Neural cell (in vitro differentiated cells): ENCODE data around the gene ROR1. TPM values are rescaled to one million over a fixed set of nuclear protein-coding genes. Genes with fewer than 3 reads are reported as not detected.

Experiments used
- H2AFZ ChIP-seq: fragments of 200-600, 300-800 bp; sonication (generic), shearing (Covaris generic); 2 replicates; pipeline ENCODE4 v1.6.0; 2014; ENCODE audit warnings: low read depth, mild to moderate bottlenecking, antibody characterized with exemption, low read length, moderate library complexity
- H3F3A ChIP-seq: fragments of 200-600 bp; shearing (Covaris generic); 2 replicates; pipeline ENCODE4 v1.6.1; 2016; ENCODE audit warnings: mild to moderate bottlenecking, moderate library complexity, mixed read lengths, antibody characterized with exemption, low read length; ENCODE audit not compliant: insufficient read depth, poor library complexity, severe bottlenecking
- H3K27ac ChIP-seq: fragments of 200-600, 300-800 bp; sonication (generic), shearing (Covaris generic); 2 replicates; pipeline ENCODE4 v1.5.1; 2014; ENCODE audit warnings: mild to moderate bottlenecking, low read length, moderate library complexity
- H3K27me3 ChIP-seq: fragments of 300-800, 200-600 bp; sonication (generic), shearing (Covaris generic); 2 replicates; pipeline ENCODE4 v1.6.0; 2014; ENCODE audit warnings: mild to moderate bottlenecking, low read depth, low read length, moderate library complexity; ENCODE audit not compliant: insufficient read depth
- H3K36me3 ChIP-seq: fragments of 300-800, 200-600 bp; sonication (generic), shearing (Covaris generic); 2 replicates; pipeline ENCODE4 v1.5.1; 2014; ENCODE audit warnings: mild to moderate bottlenecking, antibody characterized with exemption, low read length, moderate library complexity; ENCODE audit not compliant: insufficient read depth
- H3K4me2 ChIP-seq: fragments of 300-800, 200-600 bp; sonication (generic), shearing (Covaris generic); 2 replicates; pipeline ENCODE4 v1.6.0; 2014; ENCODE audit warnings: mild to moderate bottlenecking, low read length
- H3K4me3 ChIP-seq: fragments of 300-800, 200-600 bp; sonication (generic), shearing (Covaris generic); 2 replicates; pipeline ENCODE4 v1.5.1; 2014; ENCODE audit warnings: mild to moderate bottlenecking, low read length, moderate library complexity
- H3K79me2 ChIP-seq: fragments of 200-600 bp; shearing (Covaris generic); replicated peaks from 2 replicates; pipeline ENCODE4 v1.6.0; 2014; ENCODE audit warnings: mild to moderate bottlenecking, low read length, moderate library complexity; ENCODE audit not compliant: insufficient read depth
- H3K9ac ChIP-seq: fragments of 300-800, 200-600 bp; sonication (generic), shearing (Covaris generic); 2 replicates; pipeline ENCODE4 v1.6.1; 2016; ENCODE audit warnings: mild to moderate bottlenecking, low read length, mixed read lengths
- H3K9me2 ChIP-seq: fragments of 200-600 bp; shearing (Covaris generic); 2 replicates; pipeline ENCODE4 v1.6.1; 2016; ENCODE audit warnings: mild to moderate bottlenecking, low read length, mixed read lengths; ENCODE audit not compliant: insufficient read depth
- H3K9me3 ChIP-seq: fragments of 200-600, 300-800 bp; sonication (generic), shearing (Covaris generic); 2 replicates; pipeline ENCODE4 v1.6.1; 2016; ENCODE audit warnings: mild to moderate bottlenecking, mixed run types, low read length, moderate library complexity, mixed read lengths
- H4K20me1 ChIP-seq: fragments of 200-600 bp; shearing (Covaris generic); 2 replicates; pipeline ENCODE4 v1.6.1; 2016; ENCODE audit warnings: mild to moderate bottlenecking, mixed run types; ENCODE audit not compliant: insufficient read depth
- EP300 ChIP-seq: fragments of 450-650 bp; conservative IDR thresholded peaks from 2 replicates; pipeline ENCODE4 v1.6.1; 2014; ENCODE audit warnings: antibody characterized with exemption, mild to moderate bottlenecking, moderate library complexity; ENCODE audit not compliant: poor library complexity, severe bottlenecking
- EZH2 ChIP-seq: fragments of 200-600, 300-800 bp; shearing (Covaris generic), sonication (generic); IDR thresholded peaks from 2 replicates; pipeline ENCODE4 v1.6.1; 2014; ENCODE audit warnings: antibody characterized with exemption, low read length, borderline replicate concordance, mild to moderate bottlenecking; ENCODE audit not compliant: insufficient read depth, poor library complexity, severe bottlenecking
- MXI1 ChIP-seq: fragments of 450-650 bp; conservative IDR thresholded peaks from 2 replicates; pipeline ENCODE4 v1.6.1; 2014; ENCODE audit warnings: antibody characterized with exemption, mild to moderate bottlenecking; ENCODE audit not compliant: poor library complexity, severe bottlenecking
- POLR2AphosphoS5 ChIP-seq: IDR thresholded peaks from 2 replicates; pipeline ENCODE4 v1.6.1; 2012
- RAD21 ChIP-seq: fragments of 450-650 bp; conservative IDR thresholded peaks from 2 replicates; pipeline ENCODE4 v1.6.1; 2014; ENCODE audit warnings: antibody characterized with exemption, mild to moderate bottlenecking, moderate library complexity
- SMC3 ChIP-seq: fragments of 450-650 bp; conservative IDR thresholded peaks from 2 replicates; pipeline ENCODE4 v1.6.1; 2014; ENCODE audit warnings: antibody characterized with exemption, mild to moderate bottlenecking, moderate library complexity; ENCODE audit not compliant: poor library complexity
- TAF1 ChIP-seq: IDR thresholded peaks from 2 replicates; pipeline ENCODE4 v1.6.1; 2012; ENCODE audit warnings: low read depth
- polyA plus RNA-seq: library from polyadenylated mRNA; depleted of rRNA; stranded (reverse); fragments of >200 nt; gene quantifications from 2 replicates; pipeline ENCODE4 v1.2.3, GENCODE V29; 2014
- TF ChIP-seq, protein P1 (sequence below): IDR thresholded peaks from 2 replicates; pipeline ENCODE4 v1.6.1; 2012; ENCODE audit warnings: borderline replicate concordance
- TF ChIP-seq, protein P2 (sequence below): fragments of 450-650 bp; IDR thresholded peaks from 2 replicates; pipeline ENCODE4 v1.5.1; 2014; ENCODE audit warnings: antibody characterized with exemption, mild to moderate bottlenecking, moderate library complexity; ENCODE audit not compliant: poor library complexity, severe bottlenecking

The ROR1 gene
- polyA plus RNA-seq, 1 donor from 2014 or later = 0.27 TPM

DNA sequence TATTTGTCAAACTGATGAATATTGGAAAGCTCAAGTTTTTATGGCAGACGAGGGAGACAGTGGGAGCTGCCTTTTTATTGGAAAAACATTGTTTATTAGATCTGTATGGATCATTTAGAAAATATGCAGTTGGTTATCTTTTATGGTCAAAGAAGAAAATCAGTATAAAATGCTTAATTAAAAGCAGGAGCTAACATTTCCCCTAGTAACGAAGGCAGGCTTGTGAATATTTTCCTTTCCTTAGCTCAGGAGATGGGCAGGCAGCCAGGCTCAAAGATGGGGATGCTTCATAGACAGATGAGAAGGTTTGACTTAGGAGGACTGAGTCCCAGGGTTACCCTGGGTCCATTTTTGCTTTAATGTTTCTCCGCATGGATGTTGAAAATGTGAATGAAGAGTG, 26.0 kb downstream of the ROR1 start:
- no peak for TF ChIP-seq MXI1
- TF ChIP-seq EP300 = no peak
- TF ChIP-seq, protein P1, sequence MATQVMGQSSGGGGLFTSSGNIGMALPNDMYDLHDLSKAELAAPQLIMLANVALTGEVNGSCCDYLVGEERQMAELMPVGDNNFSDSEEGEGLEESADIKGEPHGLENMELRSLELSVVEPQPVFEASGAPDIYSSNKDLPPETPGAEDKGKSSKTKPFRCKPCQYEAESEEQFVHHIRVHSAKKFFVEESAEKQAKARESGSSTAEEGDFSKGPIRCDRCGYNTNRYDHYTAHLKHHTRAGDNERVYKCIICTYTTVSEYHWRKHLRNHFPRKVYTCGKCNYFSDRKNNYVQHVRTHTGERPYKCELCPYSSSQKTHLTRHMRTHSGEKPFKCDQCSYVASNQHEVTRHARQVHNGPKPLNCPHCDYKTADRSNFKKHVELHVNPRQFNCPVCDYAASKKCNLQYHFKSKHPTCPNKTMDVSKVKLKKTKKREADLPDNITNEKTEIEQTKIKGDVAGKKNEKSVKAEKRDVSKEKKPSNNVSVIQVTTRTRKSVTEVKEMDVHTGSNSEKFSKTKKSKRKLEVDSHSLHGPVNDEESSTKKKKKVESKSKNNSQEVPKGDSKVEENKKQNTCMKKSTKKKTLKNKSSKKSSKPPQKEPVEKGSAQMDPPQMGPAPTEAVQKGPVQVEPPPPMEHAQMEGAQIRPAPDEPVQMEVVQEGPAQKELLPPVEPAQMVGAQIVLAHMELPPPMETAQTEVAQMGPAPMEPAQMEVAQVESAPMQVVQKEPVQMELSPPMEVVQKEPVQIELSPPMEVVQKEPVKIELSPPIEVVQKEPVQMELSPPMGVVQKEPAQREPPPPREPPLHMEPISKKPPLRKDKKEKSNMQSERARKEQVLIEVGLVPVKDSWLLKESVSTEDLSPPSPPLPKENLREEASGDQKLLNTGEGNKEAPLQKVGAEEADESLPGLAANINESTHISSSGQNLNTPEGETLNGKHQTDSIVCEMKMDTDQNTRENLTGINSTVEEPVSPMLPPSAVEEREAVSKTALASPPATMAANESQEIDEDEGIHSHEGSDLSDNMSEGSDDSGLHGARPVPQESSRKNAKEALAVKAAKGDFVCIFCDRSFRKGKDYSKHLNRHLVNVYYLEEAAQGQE = no peak
- TF ChIP-seq TAF1 = no peak
- no peak for TF ChIP-seq POLR2AphosphoS5
- TF ChIP-seq SMC3 = no peak
- TF ChIP-seq, protein P2, sequence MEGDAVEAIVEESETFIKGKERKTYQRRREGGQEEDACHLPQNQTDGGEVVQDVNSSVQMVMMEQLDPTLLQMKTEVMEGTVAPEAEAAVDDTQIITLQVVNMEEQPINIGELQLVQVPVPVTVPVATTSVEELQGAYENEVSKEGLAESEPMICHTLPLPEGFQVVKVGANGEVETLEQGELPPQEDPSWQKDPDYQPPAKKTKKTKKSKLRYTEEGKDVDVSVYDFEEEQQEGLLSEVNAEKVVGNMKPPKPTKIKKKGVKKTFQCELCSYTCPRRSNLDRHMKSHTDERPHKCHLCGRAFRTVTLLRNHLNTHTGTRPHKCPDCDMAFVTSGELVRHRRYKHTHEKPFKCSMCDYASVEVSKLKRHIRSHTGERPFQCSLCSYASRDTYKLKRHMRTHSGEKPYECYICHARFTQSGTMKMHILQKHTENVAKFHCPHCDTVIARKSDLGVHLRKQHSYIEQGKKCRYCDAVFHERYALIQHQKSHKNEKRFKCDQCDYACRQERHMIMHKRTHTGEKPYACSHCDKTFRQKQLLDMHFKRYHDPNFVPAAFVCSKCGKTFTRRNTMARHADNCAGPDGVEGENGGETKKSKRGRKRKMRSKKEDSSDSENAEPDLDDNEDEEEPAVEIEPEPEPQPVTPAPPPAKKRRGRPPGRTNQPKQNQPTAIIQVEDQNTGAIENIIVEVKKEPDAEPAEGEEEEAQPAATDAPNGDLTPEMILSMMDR = no peak
- TF ChIP-seq RAD21 = no peak
- no peak for TF ChIP-seq EZH2
- Histone ChIP-seq H3K9me2 (no peaks in the 10 kb centered on the region), H3K36me3 (no peaks in the 10 kb centered on the region), H3K4me3 (no peak overlapping the region), H3K9ac (no peak overlapping the region), H3K79me2 (no peaks in the 10 kb centered on the region), H3K9me3 (no peaks in the 10 kb centered on the region), H2AFZ (no peak overlapping the region), H3K27me3 (no peaks in the 10 kb centered on the region), H3F3A (no peaks in the 10 kb centered on the region), H3K4me2 (no peak overlapping the region), H4K20me1 (no peaks in the 10 kb centered on the region), H3K27ac (no peak overlapping the region)

DNA sequence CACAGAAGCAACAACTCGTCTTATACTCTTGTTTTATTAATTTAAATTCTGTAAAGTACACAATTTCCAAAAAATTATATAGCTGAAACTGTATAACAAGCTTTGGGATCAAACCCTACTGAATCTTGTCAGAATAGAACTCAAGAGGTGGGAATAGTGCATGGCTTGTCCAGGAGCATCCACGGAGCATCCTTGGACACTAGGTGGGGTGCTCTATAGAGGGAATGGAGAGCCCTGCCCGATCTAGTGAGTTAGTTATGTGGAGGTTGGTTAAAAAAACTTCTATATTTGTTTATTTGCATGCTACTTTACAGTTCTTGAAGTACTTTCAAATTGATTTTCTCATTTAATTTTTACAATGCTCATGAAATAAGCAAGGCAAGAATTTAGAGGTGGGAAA, 28.3 kb downstream of the ROR1 start:
- H3K27ac ChIP-seq = no peak overlapping the region

More for the DNA sequence above, 28.3 kb downstream of the ROR1 start:
- no peak overlapping the region for H3K9ac ChIP-seq
- H4K20me1 ChIP-seq = no peaks in the 10 kb centered on the region
- no peaks in the 10 kb centered on the region for H3K9me3 ChIP-seq
- H3K27me3 ChIP-seq = no peaks in the 10 kb centered on the region
- H3K4me3 ChIP-seq = no peak overlapping the region
- H3K79me2 ChIP-seq = no peaks in the 10 kb centered on the region
- no peak overlapping the region for H2AFZ ChIP-seq
- H3K4me2 ChIP-seq = no peak overlapping the region
- no peaks in the 10 kb centered on the region for H3K9me2 ChIP-seq
- TF ChIP-seq EP300 (no peak), POLR2AphosphoS5 (no peak), TAF1 (no peak), MXI1 (no peak), SMC3 (no peak), EZH2 (no peak)
- TF ChIP-seq, protein P1 = no peak
- H3K36me3 ChIP-seq = no peaks in the 10 kb centered on the region
- no peaks in the 10 kb centered on the region for H3F3A ChIP-seq
